ENCODE results near the gene CASK. TPM values are rescaled to one million over a fixed set of nuclear protein-coding genes. Genes with fewer than 3 reads are reported as not detected.

The CASK gene
- total and polyA plus RNA-seq, 2 of the 13 experiments (the other 11 are each of a cell fraction or from before 2014, with no cell fraction given): 14.5 to 16.0 TPM

- TF ChIP-seq NFE2 (CRISPR knock-in tag; IDR thresholded peaks at IDR 0.05): no peak
- TF ChIP-seq, protein P1, sequence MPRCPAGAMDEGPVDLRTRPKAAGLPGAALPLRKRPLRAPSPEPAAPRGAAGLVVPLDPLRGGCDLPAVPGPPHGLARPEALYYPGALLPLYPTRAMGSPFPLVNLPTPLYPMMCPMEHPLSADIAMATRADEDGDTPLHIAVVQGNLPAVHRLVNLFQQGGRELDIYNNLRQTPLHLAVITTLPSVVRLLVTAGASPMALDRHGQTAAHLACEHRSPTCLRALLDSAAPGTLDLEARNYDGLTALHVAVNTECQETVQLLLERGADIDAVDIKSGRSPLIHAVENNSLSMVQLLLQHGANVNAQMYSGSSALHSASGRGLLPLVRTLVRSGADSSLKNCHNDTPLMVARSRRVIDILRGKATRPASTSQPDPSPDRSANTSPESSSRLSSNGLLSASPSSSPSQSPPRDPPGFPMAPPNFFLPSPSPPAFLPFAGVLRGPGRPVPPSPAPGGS (CRISPR knock-in tag; IDR thresholded peaks at IDR 0.05): no peak
- no peak for TF ChIP-seq PHF5A (CRISPR knock-in tag; IDR thresholded peaks at IDR 0.05; ENCODE audit: low read depth, unreplicated experiment)
- TF ChIP-seq ZNF160 (CRISPR knock-in tag; IDR thresholded peaks at IDR 0.05): 0 out of 2 replicates have a peak, but pooled peaks have one; percentile 22
- TF ChIP-seq REPIN1 (CRISPR knock-in tag; IDR thresholded peaks at IDR 0.05; ENCODE audit: borderline replicate concordance, low read depth): no peak
- no peak for TF ChIP-seq NCOA2 (CRISPR knock-in tag; IDR thresholded peaks at IDR 0.05)
- no peak for TF ChIP-seq SRY (CRISPR knock-in tag; IDR thresholded peaks at IDR 0.05)
- TF ChIP-seq ZKSCAN5 (CRISPR knock-in tag; IDR thresholded peaks at IDR 0.05): no peak
- no peak for TF ChIP-seq TMF1 (CRISPR knock-in tag; IDR thresholded peaks at IDR 0.05; ENCODE audit: low read depth)
- TF ChIP-seq BHLHE40 (IDR thresholded peaks at IDR 0.05; ENCODE audit: low read length): no peak
- TF ChIP-seq KLF9 (CRISPR knock-in tag; IDR thresholded peaks at IDR 0.05; ENCODE audit: low read depth): no peak
- TF ChIP-seq ASH2L (IDR thresholded peaks at IDR 0.05; ENCODE audit: insufficient read length, low read depth, low read length): no peak
- TF ChIP-seq FOSL1 (CRISPR knock-in tag; IDR thresholded peaks at IDR 0.05; ENCODE audit: borderline replicate concordance): no peak
- TF ChIP-seq, protein P2, sequence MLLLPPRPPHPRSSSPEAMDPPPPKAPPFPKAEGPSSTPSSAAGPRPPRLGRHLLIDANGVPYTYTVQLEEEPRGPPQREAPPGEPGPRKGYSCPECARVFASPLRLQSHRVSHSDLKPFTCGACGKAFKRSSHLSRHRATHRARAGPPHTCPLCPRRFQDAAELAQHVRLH (CRISPR knock-in tag; IDR thresholded peaks at IDR 0.05; ENCODE audit: borderline replicate concordance, low read depth): no peak
- no peak for TF ChIP-seq ZNF543 (CRISPR knock-in tag; IDR thresholded peaks at IDR 0.05)
- TF ChIP-seq, protein P3, sequence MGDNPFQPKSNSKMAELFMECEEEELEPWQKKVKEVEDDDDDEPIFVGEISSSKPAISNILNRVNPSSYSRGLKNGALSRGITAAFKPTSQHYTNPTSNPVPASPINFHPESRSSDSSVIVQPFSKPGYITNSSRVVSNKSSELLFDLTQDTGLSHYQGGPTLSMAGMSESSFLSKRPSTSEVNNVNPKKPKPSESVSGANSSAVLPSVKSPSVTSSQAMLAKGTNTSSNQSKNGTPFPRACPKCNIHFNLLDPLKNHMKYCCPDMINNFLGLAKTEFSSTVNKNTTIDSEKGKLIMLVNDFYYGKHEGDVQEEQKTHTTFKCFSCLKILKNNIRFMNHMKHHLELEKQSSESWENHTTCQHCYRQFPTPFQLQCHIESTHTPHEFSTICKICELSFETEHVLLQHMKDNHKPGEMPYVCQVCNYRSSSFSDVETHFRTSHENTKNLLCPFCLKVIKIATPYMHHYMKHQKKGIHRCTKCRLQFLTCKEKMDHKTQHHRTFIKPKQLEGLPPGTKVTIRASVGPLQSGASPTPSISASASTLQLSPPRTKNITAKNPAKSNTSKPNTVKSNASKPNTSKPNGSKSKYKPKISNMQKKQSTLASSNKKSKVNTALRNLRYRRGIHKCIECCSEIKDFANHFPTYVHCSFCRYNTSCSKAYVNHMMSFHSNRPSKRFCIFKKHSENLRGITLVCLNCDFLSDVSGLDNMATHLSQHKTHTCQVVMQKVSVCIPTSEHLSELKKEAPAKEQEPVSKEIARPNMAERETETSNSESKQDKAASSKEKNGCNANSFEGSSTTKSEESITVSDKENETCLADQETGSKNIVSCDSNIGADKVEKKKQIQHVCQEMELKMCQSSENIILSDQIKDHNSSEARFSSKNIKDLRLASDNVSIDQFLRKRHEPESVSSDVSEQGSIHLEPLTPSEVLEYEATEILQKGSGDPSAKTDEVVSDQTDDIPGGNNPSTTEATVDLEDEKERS (CRISPR knock-in tag; IDR thresholded peaks at IDR 0.05): no peak
- no peak for TF ChIP-seq ZNF563 (CRISPR knock-in tag; IDR thresholded peaks at IDR 0.05)
- TF ChIP-seq JDP2 (CRISPR knock-in tag; IDR thresholded peaks at IDR 0.05; ENCODE audit: borderline replicate concordance): no peak
- TF ChIP-seq, protein P4, sequence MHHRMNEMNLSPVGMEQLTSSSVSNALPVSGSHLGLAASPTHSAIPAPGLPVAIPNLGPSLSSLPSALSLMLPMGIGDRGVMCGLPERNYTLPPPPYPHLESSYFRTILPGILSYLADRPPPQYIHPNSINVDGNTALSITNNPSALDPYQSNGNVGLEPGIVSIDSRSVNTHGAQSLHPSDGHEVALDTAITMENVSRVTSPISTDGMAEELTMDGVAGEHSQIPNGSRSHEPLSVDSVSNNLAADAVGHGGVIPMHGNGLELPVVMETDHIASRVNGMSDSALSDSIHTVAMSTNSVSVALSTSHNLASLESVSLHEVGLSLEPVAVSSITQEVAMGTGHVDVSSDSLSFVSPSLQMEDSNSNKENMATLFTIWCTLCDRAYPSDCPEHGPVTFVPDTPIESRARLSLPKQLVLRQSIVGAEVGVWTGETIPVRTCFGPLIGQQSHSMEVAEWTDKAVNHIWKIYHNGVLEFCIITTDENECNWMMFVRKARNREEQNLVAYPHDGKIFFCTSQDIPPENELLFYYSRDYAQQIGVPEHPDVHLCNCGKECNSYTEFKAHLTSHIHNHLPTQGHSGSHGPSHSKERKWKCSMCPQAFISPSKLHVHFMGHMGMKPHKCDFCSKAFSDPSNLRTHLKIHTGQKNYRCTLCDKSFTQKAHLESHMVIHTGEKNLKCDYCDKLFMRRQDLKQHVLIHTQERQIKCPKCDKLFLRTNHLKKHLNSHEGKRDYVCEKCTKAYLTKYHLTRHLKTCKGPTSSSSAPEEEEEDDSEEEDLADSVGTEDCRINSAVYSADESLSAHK (CRISPR knock-in tag; IDR thresholded peaks at IDR 0.05; ENCODE audit: borderline replicate concordance): no peak
- peak; percentile 32; the same call in 1 of the 2 replicates for TF ChIP-seq ZNF317 (CRISPR knock-in tag; IDR thresholded peaks at IDR 0.05)
- TF ChIP-seq IKZF4 (CRISPR knock-in tag; IDR thresholded peaks at IDR 0.05; ENCODE audit: borderline replicate concordance, low read depth, not compliant biosample characterization): no peak
- TF ChIP-seq RARG (CRISPR knock-in tag; IDR thresholded peaks at IDR 0.05; ENCODE audit: low read depth): no peak
- no peak for TF ChIP-seq POGZ (CRISPR knock-in tag; IDR thresholded peaks at IDR 0.05)
- peak; percentile 16; the same call in 1 of the 2 replicates for TF ChIP-seq SAP130 (CRISPR knock-in tag; IDR thresholded peaks at IDR 0.05; ENCODE audit: low read depth)
Measured at GRCh38 chrX:41922431-41923151, 763 bp downstream of the CASK start (continued).

Data from HepG2 (cell line).